Heart left ventricle (tissue), 16 donors: Measurements from ENCODE around the gene NARS2. TPM values are rescaled to one million over a fixed set of nuclear protein-coding genes. Genes with fewer than 3 reads are reported as not detected.

Experiments
- ATAC-seq, 4 donors: fragments of 200-7000 bp; cut with Tn5 transposase; one replicate each; pipeline ENCODE4 v1.9.1; 2020 to 2022; ENCODE audit warnings: moderate library complexity in 4 of 4, mild to moderate bottlenecking in 3 of 4, moderate number of reproducible peaks in 1 of 4
- DNase-seq, 5 donors: peaks; one replicate each; pipeline ENCODE4 v3.0.0-alpha.2; 2020
- H3K27ac ChIP-seq, 12 donors: fragments of 200-600 bp; sonication (generic) in 4 of 12; one replicate each; pipeline versions ENCODE4 v1.5.0 to v1.8.0; 2016 to 2022; ENCODE audit warnings: mild to moderate bottlenecking in 2 of 12
- H3K27me3 ChIP-seq, 9 donors: fragments of 200-600 bp; sonication (generic) in 2 of 9; one replicate each; pipeline versions ENCODE4 v1.5.1 to v1.8.0; 2016 to 2022; ENCODE audit warnings: mild to moderate bottlenecking in 3 of 9
- H3K36me3 ChIP-seq, 9 donors: fragments of 200-600 bp; sonication (generic) in 2 of 9; one replicate each; pipeline versions ENCODE4 v1.5.0 to v1.8.0; 2018 to 2022; ENCODE audit warnings: mild to moderate bottlenecking in 2 of 9
- H3K4me1 ChIP-seq, 12 donors: fragments of 200-600 bp; sonication (generic) in 4 of 12; one replicate each; pipeline versions ENCODE4 v1.5.0 to v1.8.0; 2016 to 2022; ENCODE audit warnings: mild to moderate bottlenecking in 3 of 12
- H3K4me3 ChIP-seq, 12 donors: fragments of 200-600 bp; sonication (generic) in 4 of 12; one replicate each; pipeline versions ENCODE4 v1.5.0 to v1.8.0; 2017 to 2022; ENCODE audit warnings: mild to moderate bottlenecking in 9 of 12, moderate library complexity in 4 of 12
- H3K9me3 ChIP-seq, 12 donors: fragments of 200-600 bp; sonication (generic) in 4 of 12; one replicate each; pipeline versions ENCODE4 v1.5.0 to v1.8.0; 2016 to 2022; ENCODE audit warnings: mild to moderate bottlenecking in 1 of 12
- CTCF ChIP-seq, 12 donors: fragments of 200-600 bp; sonication (generic) in 4 of 12; IDR thresholded peaks; one replicate each; pipeline versions ENCODE4 v1.5.0 to v1.8.0; 2018 to 2022; ENCODE audit warnings: antibody characterized with exemption in 12 of 12, mild to moderate bottlenecking in 5 of 12
- POLR2A ChIP-seq, 2 donors: fragments of 450-650 bp; IDR thresholded peaks; one replicate each; pipeline ENCODE4 v1.6.1; 2017; ENCODE audit warnings: antibody characterized with exemption in 2 of 2, mild to moderate bottlenecking in 2 of 2, moderate library complexity in 2 of 2
- WGBS, 4 donors: extraction: QIAGEN DNeasy Blood & Tissue Kit in 2 of 4; methylation state at CpG; one replicate each; pipeline versions ENCODE4 v1.1.5 to v1.1.7; 2013 to 2018; 5-methylcytosine and 5-hydroxymethylcytosine counted together
- intact Hi-C, 10 donors: fragments of 100-400 bp; cut with DNase I; formaldehyde crosslinking; loops; one replicate each; pipeline versions ENCODE4 v1.11.1 to v1.14.2; 2022
- polyA plus RNA-seq, 2 donors: library from polyadenylated mRNA; stranded (reverse); fragments of 200-250 nt; gene quantifications; one replicate each; pipeline ENCODE4 v1.2.3, GENCODE V29; 2013
- total RNA-seq, 9 donors: library from RNA; depleted of rRNA in 2 of 9; stranded (reverse); fragments of >200 nt in 2 of 9; fragmentation: NEBNext Ultra II Directional in 3 of 9; extraction: Animal tissue kit (Norgen Biotek cat#: 25700) in 3 of 9; gene quantifications; one replicate each; pipeline versions ENCODE4 v1.1.0 to v1.2.4, GENCODE V29; 2016 to 2023
- donor health status: ischemic (EF 13 %, LVEDD 7.1; RV severe dilation, severe dysfunction).
- donor health status: healthy with polysubstance abuse.
- donor health status: DM: no; HTN: yes; CAD: no.
- donor health status: DM: no; HTN: no; CAD: no.
- donor health status: ischemic (EF 25% LVEDD 6.9; RV normal size, moderate dysfunction).
- donor health status: ischemic (EF 25% LVEDD 5.7; RV mildly dilated, moderate dysfunction).
- donor health status: healthy.
- donor health status: DM: yes; HTN: yes; CAD: no.
- donor health status: ischemic (EF 35%, LVEDD 5.7; RV mildly dilated, moderate dysfunction).
- donor health status: nonischemic (EF 11% LVEDD 7.7; RV severe dilation, severe dysfunction).
- donor health status: DM: yes; HTN: yes; CAD: no.
- donor health status: PGD.
- donor health status: ischemic (EF 29% LVEDD 5.4; RV normal size, mild dysfunction).
- donor health status: nonischemic (EF 23%, LVEDD 6.1; RV moderate dilation, normal function).

NARS2 gene
- total and polyA plus RNA-seq, 11 donors, result 9.9 to 23.2 (median 15.8) TPM

DNA sequence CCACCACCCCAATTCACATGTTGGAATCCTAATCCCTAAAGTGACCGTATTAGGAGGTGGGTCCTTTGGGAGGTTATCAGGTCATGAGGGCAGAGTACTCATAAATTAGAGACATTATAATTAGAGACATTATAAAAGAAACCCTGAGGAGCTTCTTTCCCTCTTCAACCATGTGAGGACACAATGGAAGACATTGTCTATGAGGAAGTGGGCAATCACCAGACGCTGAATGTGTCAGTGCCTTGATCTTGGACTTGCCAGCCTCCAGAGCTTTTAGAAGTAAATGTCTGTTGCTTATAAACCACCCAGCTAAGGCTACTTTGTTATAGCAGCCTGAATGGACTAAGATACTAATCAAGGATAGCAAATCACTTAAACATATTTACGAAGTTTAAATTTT, 171.8 kb downstream of the NARS2 start:
- TF ChIP-seq POLR2A (IDR thresholded peaks at IDR 0.05), result no peak
- no peak for TF ChIP-seq CTCF (IDR thresholded peaks at IDR 0.05)
- Histone ChIP-seq H3K9me3 (peaks cover 0 to 11% (median 0%) of the 10 kb centered on the region in 12 donors), H3K4me3 (no peak overlapping the region), H3K4me1 (peaks cover 0 to 45% (median 22%) of the 10 kb centered on the region in 12 donors), H3K27ac (no peak overlapping the region), H3K36me3 (no peaks in the 10 kb centered on the region), H3K27me3 (no peaks in the 10 kb centered on the region)
- intact Hi-C loops, result no loop called here
- DNase-seq (no peak), ATAC-seq (no peak)
- 94 to 96% (median 95%) methylated on average over 3 of the region's 3 CpGs for WGBS, 4 donors

GRCh38 chr11:78400702-78401101, 174.0 kb downstream of the NARS2 start:
- WGBS, 4 donors, result 87 to 99% (median 93%) methylated on average over 3 of the region's 3 CpGs
- H3K4me1 ChIP-seq, result peaks cover 0 to 58% (median 34%) of the 10 kb centered on the region in 12 donors
- intact Hi-C loops, result no loop called here
- DNase-seq (no peak), ATAC-seq (peak in 1 of 4 donors; percentile 14)
- no peak overlapping the region for H3K4me3 ChIP-seq
- H3K9me3 ChIP-seq, result no peaks in the 10 kb centered on the region
- H3K36me3 ChIP-seq, result no peaks in the 10 kb centered on the region
- TF ChIP-seq CTCF (IDR thresholded peaks at IDR 0.05), result no peak
- TF ChIP-seq POLR2A (IDR thresholded peaks at IDR 0.05), result no peak
- H3K27ac ChIP-seq, result no peak overlapping the region
- H3K27me3 ChIP-seq, result no peaks in the 10 kb centered on the region

DNA sequence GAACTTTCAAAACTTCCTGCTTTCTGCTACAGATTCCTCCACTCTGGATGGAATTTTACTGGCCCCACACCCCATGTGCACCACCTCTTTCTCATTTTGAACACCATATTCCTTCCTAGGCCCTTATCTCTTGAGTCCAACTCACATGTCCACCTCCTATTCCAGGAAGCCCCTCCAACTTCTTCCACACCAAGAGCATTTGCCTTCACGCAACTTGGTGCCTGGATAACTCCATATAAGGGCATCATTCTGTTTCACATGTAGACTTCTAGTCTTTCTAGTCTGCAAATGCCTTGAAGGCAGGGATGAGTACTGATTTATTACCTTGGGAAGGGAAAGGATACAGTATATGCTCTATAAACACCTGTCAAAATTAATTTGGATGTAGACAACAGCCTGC, 174.5 kb downstream of the NARS2 start:
- 90 to 100% (median 95%) methylated on average over 1 of the region's 1 CpG for WGBS, 4 donors
- no peak for DNase-seq
- Histone ChIP-seq H3K36me3 (no peaks in the 10 kb centered on the region), H3K27ac (no peak overlapping the region), H3K9me3 (no peaks in the 10 kb centered on the region), H3K4me1 (peaks cover 0 to 63% (median 36%) of the 10 kb centered on the region in 12 donors), H3K4me3 (no peak overlapping the region), H3K27me3 (no peaks in the 10 kb centered on the region)
- ATAC-seq, result no peak
- intact Hi-C loops, result no loop called here
- TF ChIP-seq POLR2A (IDR thresholded peaks at IDR 0.05), result no peak
- no peak for TF ChIP-seq CTCF (IDR thresholded peaks at IDR 0.05)

DNA sequence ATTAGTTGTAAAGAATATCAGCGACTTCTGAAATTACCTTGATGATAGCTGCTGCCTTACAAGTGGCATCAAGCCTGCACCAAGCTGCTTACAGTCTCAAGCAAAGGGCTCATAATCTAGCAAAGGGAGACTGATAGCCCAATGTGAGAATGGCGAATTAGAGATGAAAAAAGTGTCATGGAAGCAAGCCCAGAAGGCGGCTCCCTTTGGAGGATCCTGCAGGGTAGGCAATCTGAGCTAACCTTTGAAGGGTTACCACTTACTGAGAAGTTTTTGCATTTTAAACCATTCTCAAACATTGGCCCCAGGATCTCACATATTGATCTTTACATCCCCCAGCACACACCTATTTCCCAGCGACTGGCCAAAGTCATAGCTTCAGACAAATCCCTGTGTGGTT, 175.5 kb downstream of the NARS2 start:
- intact Hi-C loops, result no loop called here
- H3K27me3 ChIP-seq, result no peaks in the 10 kb centered on the region
- ATAC-seq (no peak), DNase-seq (no peak)
- 82 to 86% (median 84%) methylated on average over 4 of the region's 4 CpGs for WGBS, 4 donors
- H3K4me1 ChIP-seq, result peaks cover 0 to 60% (median 34%) of the 10 kb centered on the region in 12 donors
- TF ChIP-seq POLR2A (IDR thresholded peaks at IDR 0.05) (no peak), CTCF (IDR thresholded peaks at IDR 0.05) (no peak)
- no peak overlapping the region for H3K4me3 ChIP-seq
- no peaks in the 10 kb centered on the region for H3K9me3 ChIP-seq
- no peak overlapping the region for H3K27ac ChIP-seq
- no peaks in the 10 kb centered on the region for H3K36me3 ChIP-seq
